HG02970 (cell line): Measurements from ENCODE around the gene FHOD3.

ENCODE experiments used
- ATAC-seq: cut with Tn5 transposase; IDR thresholded peaks from one replicate; pipeline ENCODE4 v1.9.1; 2021; ENCODE audit warnings: mild to moderate bottlenecking, moderate library complexity, moderate number of reproducible peaks; ENCODE audit not compliant: unreplicated experiment, low FRiP score

FHOD3 gene

GRCh38 chr18:36316246-36316645 is 18.7 kb downstream of the FHOD3 start:
- no peak for ATAC-seq

- ATAC-seq = no peak
These were observed 24.3 kb downstream of the FHOD3 start for GRCh38 chr18:36321658-36322407.

- no peak for ATAC-seq
These were observed 24.9 kb downstream of the FHOD3 start for GRCh38 chr18:36322408-36322728.

GRCh38 chr18:36322734-36323133 is 25.2 kb downstream of the FHOD3 start:
- ATAC-seq = no peak

GRCh38 chr18:36323421-36323820 is 25.9 kb downstream of the FHOD3 start:
- ATAC-seq = no peak

GRCh38 chr18:36325846-36326245 is 28.3 kb downstream of the FHOD3 start:
- no peak for ATAC-seq

- ATAC-seq = no peak
These were observed 29.3 kb downstream of the FHOD3 start for GRCh38 chr18:36326771-36327170.

- no peak for ATAC-seq
These were observed 30.1 kb downstream of the FHOD3 start for GRCh38 chr18:36327352-36328316.

- no peak for ATAC-seq
These were observed 30.9 kb downstream of the FHOD3 start for GRCh38 chr18:36328385-36328858.

GRCh38 chr18:36328916-36329315 is 31.4 kb downstream of the FHOD3 start:
- ATAC-seq = no peak

GRCh38 chr18:36329684-36330434 is 32.3 kb downstream of the FHOD3 start:
- ATAC-seq = no peak

- no peak for ATAC-seq
These were observed 33.0 kb downstream of the FHOD3 start for GRCh38 chr18:36330435-36331052.

GRCh38 chr18:36331521-36331971 is 34.0 kb downstream of the FHOD3 start:
- no peak for ATAC-seq

GRCh38 chr18:36333414-36333813 is 35.9 kb downstream of the FHOD3 start:
- no peak for ATAC-seq

- ATAC-seq = no peak
These were observed 37.3 kb downstream of the FHOD3 start for GRCh38 chr18:36334798-36335197.

GRCh38 chr18:36335476-36336279 is 38.2 kb downstream of the FHOD3 start:
- no peak for ATAC-seq

- ATAC-seq = no peak
These were observed 40.3 kb downstream of the FHOD3 start for GRCh38 chr18:36337679-36338402.

GRCh38 chr18:36338403-36338933 is 41.0 kb downstream of the FHOD3 start:
- ATAC-seq = no peak

GRCh38 chr18:36340246-36340645 is 42.7 kb downstream of the FHOD3 start:
- ATAC-seq = no peak
